ENCODE results near the gene EDN1. TPM values are rescaled to one million over a fixed set of nuclear protein-coding genes. Genes with fewer than 3 reads are reported as not detected.

EDN1 gene
- total and polyA plus RNA-seq, 2 donors (not counting 1 experiment from before 2014, with no cell fraction given): 0.17 to 10.1 TPM

GRCh38 chr6:12335717-12336116 lies 45.6 kb downstream of the EDN1 start:
- Histone ChIP-seq H2AFZ (ENCODE audit: low read length) (no peak overlapping the region), H3K36me3 (ENCODE audit: control insufficient read depth, insufficient read depth, low read length) (no peaks in the 10 kb centered on the region), H3K9me3 (ENCODE audit: control insufficient read depth, insufficient read depth, low read depth, low read length) (no peaks in the 10 kb centered on the region), H3K4me2 (ENCODE audit: extremely low read depth, insufficient read depth, low read length) (no peak overlapping the region), H3K9ac (ENCODE audit: insufficient read depth, low read length) (no peak overlapping the region), H3K27ac (ENCODE audit: insufficient read depth, low read length) (no peak overlapping the region), H4K20me1 (ENCODE audit: control insufficient read depth, extremely low read depth, insufficient read depth, low read length) (no peaks in the 10 kb centered on the region), H3K4me3 (replicated peaks in 1 of 4; ENCODE audit: control extremely low read depth in 1 of 4, insufficient read depth in 1 of 4, low read depth in 3 of 4, low read length in 4 of 4) (no peak overlapping the region), H3K27me3 (ENCODE audit: control insufficient read depth, insufficient read depth, low read length) (no peaks in the 10 kb centered on the region), H3K4me1 (ENCODE audit: control insufficient read depth, extremely low read depth, insufficient read depth, low read length) (no peaks in the 10 kb centered on the region), H3K79me2 (ENCODE audit: control insufficient read depth, insufficient read depth, low read length) (no peaks in the 10 kb centered on the region)
- no peak for TF ChIP-seq CTCF (conservative IDR thresholded peaks at IDR 0.05 in 1 of 2, IDR thresholded peaks at IDR 0.05 in 1 of 2; ENCODE audit: low read depth in 1 of 2, low read length in 2 of 2)
- no peak for TF ChIP-seq EZH2 (IDR thresholded peaks at IDR 0.05; ENCODE audit: low read length, missing control alignments)
- no peak for DNase-seq (ENCODE audit: low read depth in 2 of 2)

GRCh38 chr6:12336121-12336971 lies 46.2 kb downstream of the EDN1 start:
- H3K27ac ChIP-seq (ENCODE audit: insufficient read depth, low read length): no peak overlapping the region
- no peak for TF ChIP-seq CTCF (conservative IDR thresholded peaks at IDR 0.05 in 1 of 2, IDR thresholded peaks at IDR 0.05 in 1 of 2; ENCODE audit: low read depth in 1 of 2, low read length in 2 of 2)
- TF ChIP-seq EZH2 (IDR thresholded peaks at IDR 0.05; ENCODE audit: low read length, missing control alignments): no peak
- H4K20me1 ChIP-seq (ENCODE audit: control insufficient read depth, extremely low read depth, insufficient read depth, low read length): no peaks in the 10 kb centered on the region
- no peaks in the 10 kb centered on the region for H3K9me3 ChIP-seq (ENCODE audit: control insufficient read depth, insufficient read depth, low read depth, low read length)
- H3K36me3 ChIP-seq (ENCODE audit: control insufficient read depth, insufficient read depth, low read length): no peaks in the 10 kb centered on the region
- DNase-seq (ENCODE audit: low read depth in 2 of 2): no peak
- no peaks in the 10 kb centered on the region for H3K4me1 ChIP-seq (ENCODE audit: control insufficient read depth, extremely low read depth, insufficient read depth, low read length)
- no peak overlapping the region for H3K4me3 ChIP-seq (replicated peaks in 1 of 4; ENCODE audit: control extremely low read depth in 1 of 4, insufficient read depth in 1 of 4, low read depth in 3 of 4, low read length in 4 of 4)
- no peak overlapping the region for H3K9ac ChIP-seq (ENCODE audit: insufficient read depth, low read length)
- no peak overlapping the region for H2AFZ ChIP-seq (ENCODE audit: low read length)
- H3K79me2 ChIP-seq (ENCODE audit: control insufficient read depth, insufficient read depth, low read length): no peaks in the 10 kb centered on the region
- H3K27me3 ChIP-seq (ENCODE audit: control insufficient read depth, insufficient read depth, low read length): no peaks in the 10 kb centered on the region
- H3K4me2 ChIP-seq (ENCODE audit: extremely low read depth, insufficient read depth, low read length): no peak overlapping the region

- Histone ChIP-seq H3K4me3 (replicated peaks in 1 of 4; ENCODE audit: control extremely low read depth in 1 of 4, insufficient read depth in 1 of 4, low read depth in 3 of 4, low read length in 4 of 4) (no peak overlapping the region), H3K4me1 (ENCODE audit: control insufficient read depth, extremely low read depth, insufficient read depth, low read length) (no peaks in the 10 kb centered on the region), H3K27me3 (ENCODE audit: control insufficient read depth, insufficient read depth, low read length) (no peaks in the 10 kb centered on the region), H2AFZ (ENCODE audit: low read length) (no peak overlapping the region), H3K36me3 (ENCODE audit: control insufficient read depth, insufficient read depth, low read length) (no peaks in the 10 kb centered on the region), H4K20me1 (ENCODE audit: control insufficient read depth, extremely low read depth, insufficient read depth, low read length) (no peaks in the 10 kb centered on the region), H3K79me2 (ENCODE audit: control insufficient read depth, insufficient read depth, low read length) (no peaks in the 10 kb centered on the region), H3K9ac (ENCODE audit: insufficient read depth, low read length) (no peak overlapping the region), H3K27ac (ENCODE audit: insufficient read depth, low read length) (no peak overlapping the region), H3K9me3 (ENCODE audit: control insufficient read depth, insufficient read depth, low read depth, low read length) (no peaks in the 10 kb centered on the region), H3K4me2 (ENCODE audit: extremely low read depth, insufficient read depth, low read length) (no peak overlapping the region)
- no peak for DNase-seq (ENCODE audit: low read depth in 2 of 2)
- TF ChIP-seq CTCF (conservative IDR thresholded peaks at IDR 0.05 in 1 of 2, IDR thresholded peaks at IDR 0.05 in 1 of 2; ENCODE audit: low read depth in 1 of 2, low read length in 2 of 2) (no peak), EZH2 (IDR thresholded peaks at IDR 0.05; ENCODE audit: low read length, missing control alignments) (no peak)
These were observed 48.9 kb downstream of the EDN1 start for GRCh38 chr6:12339022-12339421.

All from fibroblast of lung (primary cell).